ENCODE measurements around the gene ITPKB. TPM values are rescaled to one million over a fixed set of nuclear protein-coding genes. Genes with fewer than 3 reads are reported as not detected.

Gene ITPKB
- total and polyA plus RNA-seq, 2 experiments from 2014 or later = 0.31 to 5.2 TPM

DNA sequence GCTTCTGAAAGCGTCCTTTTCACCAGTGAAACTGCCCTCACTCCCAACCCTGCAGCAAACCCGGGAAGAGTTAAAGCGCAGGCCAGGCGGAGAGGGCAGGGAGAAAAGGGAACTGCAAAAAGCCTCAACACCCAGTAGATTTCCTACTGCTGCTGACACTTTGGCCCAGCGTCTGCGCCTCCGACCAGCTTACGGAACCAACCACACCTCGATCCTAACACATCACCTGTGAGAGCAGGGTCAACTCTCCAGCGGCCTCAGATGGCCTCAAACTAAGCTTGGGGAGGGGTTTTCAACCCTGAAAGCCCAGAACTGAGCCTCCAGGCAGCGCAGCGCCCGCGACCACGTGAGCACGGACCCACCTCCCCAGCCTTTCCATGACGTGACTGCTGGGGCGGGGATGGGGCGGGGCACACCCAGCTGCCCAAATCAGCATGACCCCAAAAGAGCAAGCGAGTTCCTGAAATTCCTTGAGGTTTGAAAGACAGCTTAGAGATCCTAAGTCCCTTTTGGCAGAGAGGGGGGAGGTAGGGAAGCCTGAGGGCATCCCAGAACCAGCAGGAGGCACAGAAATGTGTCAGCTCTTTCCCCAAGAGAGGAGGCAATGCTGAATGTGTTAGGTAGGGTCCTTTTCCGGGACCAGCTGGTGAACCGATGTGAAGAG, 59.1 kb downstream of the ITPKB start (continued):
- TF ChIP-seq, protein P1, sequence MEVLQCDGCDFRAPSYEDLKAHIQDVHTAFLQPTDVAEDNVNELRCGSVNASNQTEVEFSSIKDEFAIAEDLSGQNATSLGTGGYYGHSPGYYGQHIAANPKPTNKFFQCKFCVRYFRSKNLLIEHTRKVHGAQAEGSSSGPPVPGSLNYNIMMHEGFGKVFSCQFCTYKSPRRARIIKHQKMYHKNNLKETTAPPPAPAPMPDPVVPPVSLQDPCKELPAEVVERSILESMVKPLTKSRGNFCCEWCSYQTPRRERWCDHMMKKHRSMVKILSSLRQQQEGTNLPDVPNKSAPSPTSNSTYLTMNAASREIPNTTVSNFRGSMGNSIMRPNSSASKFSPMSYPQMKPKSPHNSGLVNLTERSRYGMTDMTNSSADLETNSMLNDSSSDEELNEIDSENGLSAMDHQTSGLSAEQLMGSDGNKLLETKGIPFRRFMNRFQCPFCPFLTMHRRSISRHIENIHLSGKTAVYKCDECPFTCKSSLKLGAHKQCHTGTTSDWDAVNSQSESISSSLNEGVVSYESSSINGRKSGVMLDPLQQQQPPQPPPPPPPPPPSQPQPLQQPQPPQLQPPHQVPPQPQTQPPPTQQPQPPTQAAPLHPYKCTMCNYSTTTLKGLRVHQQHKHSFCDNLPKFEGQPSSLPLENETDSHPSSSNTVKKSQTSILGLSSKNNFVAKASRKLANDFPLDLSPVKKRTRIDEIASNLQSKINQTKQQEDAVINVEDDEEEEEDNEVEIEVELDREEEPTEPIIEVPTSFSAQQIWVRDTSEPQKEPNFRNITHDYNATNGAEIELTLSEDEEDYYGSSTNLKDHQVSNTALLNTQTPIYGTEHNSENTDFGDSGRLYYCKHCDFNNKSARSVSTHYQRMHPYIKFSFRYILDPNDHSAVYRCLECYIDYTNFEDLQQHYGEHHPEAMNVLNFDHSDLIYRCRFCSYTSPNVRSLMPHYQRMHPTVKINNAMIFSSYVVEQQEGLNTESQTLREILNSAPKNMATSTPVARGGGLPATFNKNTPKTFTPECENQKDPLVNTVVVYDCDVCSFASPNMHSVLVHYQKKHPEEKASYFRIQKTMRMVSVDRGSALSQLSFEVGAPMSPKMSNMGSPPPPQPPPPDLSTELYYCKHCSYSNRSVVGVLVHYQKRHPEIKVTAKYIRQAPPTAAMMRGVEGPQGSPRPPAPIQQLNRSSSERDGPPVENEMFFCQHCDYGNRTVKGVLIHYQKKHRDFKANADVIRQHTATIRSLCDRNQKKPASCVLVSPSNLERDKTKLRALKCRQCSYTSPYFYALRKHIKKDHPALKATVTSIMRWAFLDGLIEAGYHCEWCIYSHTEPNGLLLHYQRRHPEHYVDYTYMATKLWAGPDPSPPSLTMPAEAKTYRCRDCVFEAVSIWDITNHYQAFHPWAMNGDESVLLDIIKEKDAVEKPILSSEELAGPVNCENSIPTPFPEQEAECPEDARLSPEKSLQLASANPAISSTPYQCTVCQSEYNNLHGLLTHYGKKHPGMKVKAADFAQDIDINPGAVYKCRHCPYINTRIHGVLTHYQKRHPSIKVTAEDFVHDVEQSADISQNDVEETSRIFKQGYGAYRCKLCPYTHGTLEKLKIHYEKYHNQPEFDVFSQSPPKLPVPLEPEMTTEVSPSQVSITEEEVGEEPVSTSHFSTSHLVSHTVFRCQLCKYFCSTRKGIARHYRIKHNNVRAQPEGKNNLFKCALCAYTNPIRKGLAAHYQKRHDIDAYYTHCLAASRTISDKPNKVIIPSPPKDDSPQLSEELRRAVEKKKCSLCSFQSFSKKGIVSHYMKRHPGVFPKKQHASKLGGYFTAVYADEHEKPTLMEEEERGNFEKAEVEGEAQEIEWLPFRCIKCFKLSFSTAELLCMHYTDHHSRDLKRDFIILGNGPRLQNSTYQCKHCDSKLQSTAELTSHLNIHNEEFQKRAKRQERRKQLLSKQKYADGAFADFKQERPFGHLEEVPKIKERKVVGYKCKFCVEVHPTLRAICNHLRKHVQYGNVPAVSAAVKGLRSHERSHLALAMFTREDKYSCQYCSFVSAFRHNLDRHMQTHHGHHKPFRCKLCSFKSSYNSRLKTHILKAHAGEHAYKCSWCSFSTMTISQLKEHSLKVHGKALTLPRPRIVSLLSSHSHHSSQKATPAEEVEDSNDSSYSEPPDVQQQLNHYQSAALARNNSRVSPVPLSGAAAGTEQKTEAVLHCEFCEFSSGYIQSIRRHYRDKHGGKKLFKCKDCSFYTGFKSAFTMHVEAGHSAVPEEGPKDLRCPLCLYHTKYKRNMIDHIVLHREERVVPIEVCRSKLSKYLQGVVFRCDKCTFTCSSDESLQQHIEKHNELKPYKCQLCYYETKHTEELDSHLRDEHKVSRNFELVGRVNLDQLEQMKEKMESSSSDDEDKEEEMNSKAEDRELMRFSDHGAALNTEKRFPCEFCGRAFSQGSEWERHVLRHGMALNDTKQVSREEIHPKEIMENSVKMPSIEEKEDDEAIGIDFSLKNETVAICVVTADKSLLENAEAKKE (CRISPR knock-in tag; IDR thresholded peaks at IDR 0.05) = peak; percentile 43
- TF ChIP-seq NANOG (IDR thresholded peaks at IDR 0.05; ENCODE audit: borderline replicate concordance) (no peak), POLR2AphosphoS5 (IDR thresholded peaks at IDR 0.05; ENCODE audit: low read depth) (peak; percentile 54)

DNA sequence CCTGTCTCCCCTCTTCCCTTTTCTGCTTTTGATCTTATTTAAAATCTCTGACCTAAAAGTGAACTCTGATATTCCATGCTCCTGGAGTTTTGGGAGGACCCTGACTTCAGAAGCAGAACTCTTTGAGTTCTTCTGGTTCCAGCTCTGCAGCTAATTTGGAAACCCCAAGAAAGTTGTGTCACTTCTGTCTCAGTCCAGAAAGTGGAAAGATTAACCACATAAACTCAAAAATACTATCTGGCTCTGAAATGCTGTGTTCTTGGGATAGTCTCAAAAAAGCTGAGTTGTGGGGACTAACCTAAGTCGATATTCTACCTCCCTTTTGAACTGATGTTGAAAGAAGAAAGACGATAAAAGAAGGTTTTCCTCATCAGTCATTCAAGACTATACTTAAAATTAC, 59.8 kb downstream of the ITPKB start:
- H3K9me2 ChIP-seq (ENCODE audit: insufficient read depth) = no peaks in the 10 kb centered on the region
- Mint-ChIP-seq H3K36me3 (ENCODE audit: low read depth) (no peaks in the 10 kb centered on the region), H3K4me1 (peaks cover 53% of the 10 kb centered on the region), H3K9me3 (no peaks in the 10 kb centered on the region), H3K27me3 (ENCODE audit: insufficient read depth, low read depth, poor library complexity) (peaks cover 31% of the 10 kb centered on the region), H3K27ac (no peak overlapping the region), H3K4me3 (no peak overlapping the region)
- H3K4me3 ChIP-seq = peak overlapping the region; percentile 42
- DNase-seq (ENCODE audit: low spot score) (no peak), ATAC-seq (no peak)
- H3F3A ChIP-seq (replicated peaks; ENCODE audit: low read depth) = no peaks in the 10 kb centered on the region
- H3K4me1 ChIP-seq (ENCODE audit: insufficient read depth) = peaks cover 15% of the 10 kb centered on the region
- H4K20me1 ChIP-seq (replicated peaks; ENCODE audit: insufficient read depth) = no peaks in the 10 kb centered on the region; the same call in 1 of the 2 replicates
- peak overlapping the region; percentile 63 for H3K4me2 ChIP-seq
- no peak overlapping the region for H3K27ac ChIP-seq (ENCODE audit: low read depth)
- no peaks in the 10 kb centered on the region for H3K36me3 ChIP-seq (ENCODE audit: insufficient read depth)
- H3K27me3 ChIP-seq (ENCODE audit: insufficient read depth) = peaks cover 40% of the 10 kb centered on the region
- no peak overlapping the region for H2AFZ ChIP-seq
- no peaks in the 10 kb centered on the region for H3K79me2 ChIP-seq (replicated peaks; ENCODE audit: insufficient read depth)
- TF ChIP-seq ZNF331 (CRISPR knock-in tag; IDR thresholded peaks at IDR 0.05; ENCODE audit: low read depth) (no peak), JUNB (IDR thresholded peaks at IDR 0.05; ENCODE audit: unreplicated experiment) (no peak), CREB1 (CRISPR knock-in tag; IDR thresholded peaks at IDR 0.05; ENCODE audit: low read depth) (no peak), STAT1 (IDR thresholded peaks at IDR 0.05; ENCODE audit: unreplicated experiment) (no peak), ZNF114 (CRISPR knock-in tag; IDR thresholded peaks at IDR 0.05) (no peak), EZH2phosphoT487 (IDR thresholded peaks at IDR 0.05; ENCODE audit: unreplicated experiment) (no peak), EZH2 (IDR thresholded peaks at IDR 0.05; ENCODE audit: low read depth, unreplicated experiment) (no peak), NANOG (IDR thresholded peaks at IDR 0.05; ENCODE audit: borderline replicate concordance) (no peak)
- TF ChIP-seq, protein P2, sequence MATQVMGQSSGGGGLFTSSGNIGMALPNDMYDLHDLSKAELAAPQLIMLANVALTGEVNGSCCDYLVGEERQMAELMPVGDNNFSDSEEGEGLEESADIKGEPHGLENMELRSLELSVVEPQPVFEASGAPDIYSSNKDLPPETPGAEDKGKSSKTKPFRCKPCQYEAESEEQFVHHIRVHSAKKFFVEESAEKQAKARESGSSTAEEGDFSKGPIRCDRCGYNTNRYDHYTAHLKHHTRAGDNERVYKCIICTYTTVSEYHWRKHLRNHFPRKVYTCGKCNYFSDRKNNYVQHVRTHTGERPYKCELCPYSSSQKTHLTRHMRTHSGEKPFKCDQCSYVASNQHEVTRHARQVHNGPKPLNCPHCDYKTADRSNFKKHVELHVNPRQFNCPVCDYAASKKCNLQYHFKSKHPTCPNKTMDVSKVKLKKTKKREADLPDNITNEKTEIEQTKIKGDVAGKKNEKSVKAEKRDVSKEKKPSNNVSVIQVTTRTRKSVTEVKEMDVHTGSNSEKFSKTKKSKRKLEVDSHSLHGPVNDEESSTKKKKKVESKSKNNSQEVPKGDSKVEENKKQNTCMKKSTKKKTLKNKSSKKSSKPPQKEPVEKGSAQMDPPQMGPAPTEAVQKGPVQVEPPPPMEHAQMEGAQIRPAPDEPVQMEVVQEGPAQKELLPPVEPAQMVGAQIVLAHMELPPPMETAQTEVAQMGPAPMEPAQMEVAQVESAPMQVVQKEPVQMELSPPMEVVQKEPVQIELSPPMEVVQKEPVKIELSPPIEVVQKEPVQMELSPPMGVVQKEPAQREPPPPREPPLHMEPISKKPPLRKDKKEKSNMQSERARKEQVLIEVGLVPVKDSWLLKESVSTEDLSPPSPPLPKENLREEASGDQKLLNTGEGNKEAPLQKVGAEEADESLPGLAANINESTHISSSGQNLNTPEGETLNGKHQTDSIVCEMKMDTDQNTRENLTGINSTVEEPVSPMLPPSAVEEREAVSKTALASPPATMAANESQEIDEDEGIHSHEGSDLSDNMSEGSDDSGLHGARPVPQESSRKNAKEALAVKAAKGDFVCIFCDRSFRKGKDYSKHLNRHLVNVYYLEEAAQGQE (IDR thresholded peaks at IDR 0.05; ENCODE audit: unreplicated experiment) = no peak
- TF ChIP-seq, protein P3, sequence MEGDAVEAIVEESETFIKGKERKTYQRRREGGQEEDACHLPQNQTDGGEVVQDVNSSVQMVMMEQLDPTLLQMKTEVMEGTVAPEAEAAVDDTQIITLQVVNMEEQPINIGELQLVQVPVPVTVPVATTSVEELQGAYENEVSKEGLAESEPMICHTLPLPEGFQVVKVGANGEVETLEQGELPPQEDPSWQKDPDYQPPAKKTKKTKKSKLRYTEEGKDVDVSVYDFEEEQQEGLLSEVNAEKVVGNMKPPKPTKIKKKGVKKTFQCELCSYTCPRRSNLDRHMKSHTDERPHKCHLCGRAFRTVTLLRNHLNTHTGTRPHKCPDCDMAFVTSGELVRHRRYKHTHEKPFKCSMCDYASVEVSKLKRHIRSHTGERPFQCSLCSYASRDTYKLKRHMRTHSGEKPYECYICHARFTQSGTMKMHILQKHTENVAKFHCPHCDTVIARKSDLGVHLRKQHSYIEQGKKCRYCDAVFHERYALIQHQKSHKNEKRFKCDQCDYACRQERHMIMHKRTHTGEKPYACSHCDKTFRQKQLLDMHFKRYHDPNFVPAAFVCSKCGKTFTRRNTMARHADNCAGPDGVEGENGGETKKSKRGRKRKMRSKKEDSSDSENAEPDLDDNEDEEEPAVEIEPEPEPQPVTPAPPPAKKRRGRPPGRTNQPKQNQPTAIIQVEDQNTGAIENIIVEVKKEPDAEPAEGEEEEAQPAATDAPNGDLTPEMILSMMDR (conservative IDR thresholded peaks at IDR 0.05; ENCODE audit: low read depth in 2 of 2) = no peak
- TF ChIP-seq, protein P4, sequence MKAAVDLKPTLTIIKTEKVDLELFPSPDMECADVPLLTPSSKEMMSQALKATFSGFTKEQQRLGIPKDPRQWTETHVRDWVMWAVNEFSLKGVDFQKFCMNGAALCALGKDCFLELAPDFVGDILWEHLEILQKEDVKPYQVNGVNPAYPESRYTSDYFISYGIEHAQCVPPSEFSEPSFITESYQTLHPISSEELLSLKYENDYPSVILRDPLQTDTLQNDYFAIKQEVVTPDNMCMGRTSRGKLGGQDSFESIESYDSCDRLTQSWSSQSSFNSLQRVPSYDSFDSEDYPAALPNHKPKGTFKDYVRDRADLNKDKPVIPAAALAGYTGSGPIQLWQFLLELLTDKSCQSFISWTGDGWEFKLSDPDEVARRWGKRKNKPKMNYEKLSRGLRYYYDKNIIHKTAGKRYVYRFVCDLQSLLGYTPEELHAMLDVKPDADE (IDR thresholded peaks at IDR 0.05) = no peak

Data from GM23338 (cell line).